ENCODE measurements around the gene TIGD3. TPM values are rescaled to one million over a fixed set of nuclear protein-coding genes. Genes with fewer than 3 reads are reported as not detected.

TIGD3 gene
- total and polyA plus RNA-seq, 12 donors = 0.11 to 0.87 (median 0.33) TPM; not detected in 2

- Histone ChIP-seq H3K4me1 (peaks cover 0 to 67% (median 48%) of the 10 kb centered on the region in 9 donors), H3K9me3 (no peaks in the 10 kb centered on the region), H3K36me3 (peaks cover 0 to 41% (median 13%) of the 10 kb centered on the region in 9 donors), H3K27ac (peak overlapping the region in 3 of 10 donors; percentile 1 to 60 (median 48)), H3K27me3 (no peaks in the 10 kb centered on the region), H3K4me3 (no peak overlapping the region)
- ATAC-seq (no peak), DNase-seq (no peak)
- no peak for TF ChIP-seq CTCF (IDR thresholded peaks at IDR 0.05)
- intact Hi-C loops (cut with DNase I) = no loop called here
- 81 to 82% methylated on average over 14 to 15 of the region's 15 CpGs for WGBS, 2 donors
Measured at GRCh38 chr11:65321076-65321475, 33.5 kb upstream of the TIGD3 start.

GRCh38 chr11:65321828-65322485 lies 32.6 kb upstream of the TIGD3 start:
- DNase-seq = no peak
- Histone ChIP-seq H3K9me3 (no peaks in the 10 kb centered on the region), H3K4me1 (peaks cover 0 to 58% (median 45%) of the 10 kb centered on the region in 9 donors), H3K4me3 (no peak overlapping the region), H3K27me3 (no peaks in the 10 kb centered on the region), H3K36me3 (peaks cover 0 to 41% (median 13%) of the 10 kb centered on the region in 9 donors), H3K27ac (peak overlapping the region in 4 of 10 donors; percentile 1 to 60 (median 46))
- intact Hi-C loops (cut with DNase I) = no loop called here
- peak in 1 of 8 donors; percentile 12 for ATAC-seq
- 55 to 56% methylated on average over 13 of the region's 13 CpGs for WGBS, 2 donors
- TF ChIP-seq CTCF (IDR thresholded peaks at IDR 0.05) = no peak

GRCh38 chr11:65323813-65324212 lies 30.7 kb upstream of the TIGD3 start:
- no peak overlapping the region for H3K27ac ChIP-seq
- H3K9me3 ChIP-seq = no peaks in the 10 kb centered on the region
- no peak for TF ChIP-seq CTCF (IDR thresholded peaks at IDR 0.05)
- DNase-seq (no peak), ATAC-seq (peak in 7 of 8 donors; percentile 5 to 37 (median 19))
- H3K4me3 ChIP-seq = no peak overlapping the region
- intact Hi-C loops (cut with DNase I) = no loop called here
- WGBS, 2 donors = 65 to 71% methylated on average over 12 of the region's 12 CpGs
- H3K27me3 ChIP-seq = no peaks in the 10 kb centered on the region
- peaks cover 0 to 39% (median 31%) of the 10 kb centered on the region in 9 donors for H3K4me1 ChIP-seq
- peaks cover 0 to 41% (median 13%) of the 10 kb centered on the region in 9 donors for H3K36me3 ChIP-seq

- DNase-seq (no peak), ATAC-seq (no peak)
- no peak overlapping the region for H3K4me3 ChIP-seq
- no peak overlapping the region for H3K27ac ChIP-seq
- H3K4me1 ChIP-seq = peaks cover 0 to 37% (median 27%) of the 10 kb centered on the region in 9 donors
- WGBS, 2 donors = 87 to 92% methylated on average over 4 of the region's 4 CpGs
- intact Hi-C loops (cut with DNase I) = no loop called here
- peaks cover 0 to 28% (median 13%) of the 10 kb centered on the region in 9 donors for H3K36me3 ChIP-seq
- TF ChIP-seq CTCF (IDR thresholded peaks at IDR 0.05) = no peak
- no peaks in the 10 kb centered on the region for H3K9me3 ChIP-seq
- H3K27me3 ChIP-seq = no peaks in the 10 kb centered on the region
Measured at GRCh38 chr11:65325435-65325834, 29.1 kb upstream of the TIGD3 start.
